Large intestine (tissue), 3 donors: ENCODE measurements around the gene CXCR5. TPM values are rescaled to one million over a fixed set of nuclear protein-coding genes. Genes with fewer than 3 reads are reported as not detected.

Experiments
- DNase-seq, 2 donors: peaks; one replicate each; pipeline versions ENCODE4 v3.0.0 to v3.0.0-alpha.2; 2013
- H3K27ac ChIP-seq: one replicate; pipeline ENCODE4 v1.5.1; 2013; ENCODE audit warnings: low read length
- H3K27me3 ChIP-seq: 2 replicates; pipeline ENCODE4 v1.6.1; 2013; ENCODE audit warnings: low read length; ENCODE audit not compliant: control insufficient read depth, insufficient read depth
- H3K36me3 ChIP-seq: 2 replicates; pipeline ENCODE4 v1.6.1; 2013; ENCODE audit warnings: low read length; ENCODE audit not compliant: control insufficient read depth, insufficient read depth
- H3K4me1 ChIP-seq: one replicate; pipeline ENCODE4 v1.6.1; 2013; ENCODE audit warnings: low read length; ENCODE audit not compliant: control insufficient read depth, insufficient read depth
- H3K4me3 ChIP-seq: one replicate; pipeline ENCODE4 v1.5.1; 2013; ENCODE audit warnings: low read length
- H3K9me3 ChIP-seq: one replicate; pipeline ENCODE4 v1.6.1; 2013; ENCODE audit warnings: mild to moderate bottlenecking, low read depth, low read length, moderate library complexity; ENCODE audit not compliant: control insufficient read depth
- WGBS: methylation state at CpG from one replicate; pipeline ENCODE4 v1.1.5; 2013; ENCODE audit warnings: low lambda C conversion rate; ENCODE audit not compliant: insufficient coverage; 5-methylcytosine and 5-hydroxymethylcytosine counted together
- polyA plus RNA-seq: library from polyadenylated mRNA; unstranded; fragments of 120-200 nt; gene quantifications from one replicate; pipeline ENCODE4 v1.2.1, GENCODE V29; 2013

CXCR5 gene
- polyA plus RNA-seq, 1 donor, result 0.07 TPM

GRCh38 chr11:118846181-118846935 lies 37.3 kb upstream of the CXCR5 start:
- H3K36me3 ChIP-seq, result no peaks in the 10 kb centered on the region
- H3K4me3 ChIP-seq, result no peak overlapping the region
- H3K9me3 ChIP-seq, result no peaks in the 10 kb centered on the region
- no peaks in the 10 kb centered on the region for H3K27me3 ChIP-seq
- peaks cover 16% of the 10 kb centered on the region for H3K4me1 ChIP-seq
- WGBS, result no CpG with 5 or more reads among the region's 3 CpGs
- peak overlapping the region; percentile 68 for H3K27ac ChIP-seq
- DNase-seq, result peak; percentile 61 to 85

DNA sequence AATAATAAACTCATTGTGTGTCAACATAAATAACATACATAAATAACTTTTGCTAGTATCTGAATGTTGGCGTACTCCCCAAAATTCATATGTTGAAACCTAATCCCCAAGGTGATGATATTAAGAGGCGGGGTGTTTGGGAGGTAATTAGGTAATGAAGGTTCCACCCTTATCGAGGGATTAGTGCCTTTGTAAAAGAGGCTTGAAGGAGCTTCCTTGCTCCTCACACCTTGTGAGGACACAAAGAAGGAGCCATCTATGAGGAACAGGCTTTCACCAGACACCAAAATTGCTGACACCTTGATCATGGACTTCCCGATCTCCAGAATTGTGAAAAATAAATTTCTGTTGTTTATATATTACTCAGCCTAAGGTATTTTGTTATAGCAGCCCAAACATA lies 33.9 kb upstream of the CXCR5 start:
- no peaks in the 10 kb centered on the region for H3K9me3 ChIP-seq
- H3K27me3 ChIP-seq, result no peaks in the 10 kb centered on the region
- H3K36me3 ChIP-seq, result no peaks in the 10 kb centered on the region
- 100% methylated on average over 1 of the region's 4 CpGs for WGBS
- H3K4me1 ChIP-seq, result peaks cover 16% of the 10 kb centered on the region
- no peak overlapping the region for H3K27ac ChIP-seq
- no peak overlapping the region for H3K4me3 ChIP-seq
- no peak for DNase-seq

- no peaks in the 10 kb centered on the region for H3K27me3 ChIP-seq
- WGBS, result 80% methylated on average over 1 of the region's 3 CpGs
- no peak for DNase-seq
- no peaks in the 10 kb centered on the region for H3K36me3 ChIP-seq
- H3K4me3 ChIP-seq, result no peak overlapping the region
- H3K4me1 ChIP-seq, result peaks cover 2% of the 10 kb centered on the region
- H3K9me3 ChIP-seq, result no peaks in the 10 kb centered on the region
- H3K27ac ChIP-seq, result no peak overlapping the region
Observed at GRCh38 chr11:118851970-118852369, 31.7 kb upstream of the CXCR5 start.

GRCh38 chr11:118853678-118854077 lies 30.0 kb upstream of the CXCR5 start:
- no peak overlapping the region for H3K27ac ChIP-seq
- H3K27me3 ChIP-seq, result no peaks in the 10 kb centered on the region
- no peaks in the 10 kb centered on the region for H3K36me3 ChIP-seq
- H3K4me1 ChIP-seq, result no peaks in the 10 kb centered on the region
- peak in 1 of 2 donors; percentile 59 for DNase-seq
- H3K9me3 ChIP-seq, result no peaks in the 10 kb centered on the region
- no CpG with 5 or more reads among the region's 12 CpGs for WGBS
- H3K4me3 ChIP-seq, result no peak overlapping the region

DNA sequence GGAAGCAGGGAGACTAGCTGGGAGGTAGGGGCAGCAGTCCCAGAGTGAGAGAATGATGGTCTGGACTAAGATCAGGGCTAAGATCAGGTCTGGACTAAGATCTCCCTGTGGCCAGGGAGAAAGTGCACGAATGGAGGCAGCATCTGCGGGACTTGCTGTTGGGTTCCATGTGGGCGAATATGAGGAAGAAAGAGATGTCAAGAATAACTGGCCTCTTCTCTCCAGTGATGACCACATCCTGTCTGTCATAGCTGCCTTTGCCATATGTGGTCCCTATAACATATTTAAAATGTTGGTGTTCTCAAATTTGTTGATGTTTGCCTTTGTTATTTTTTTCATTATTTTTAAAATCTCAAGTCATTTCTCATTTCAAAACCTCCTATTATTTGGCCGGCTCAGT lies 27.4 kb upstream of the CXCR5 start:
- no peaks in the 10 kb centered on the region for H3K36me3 ChIP-seq
- no peak overlapping the region for H3K27ac ChIP-seq
- WGBS, result no CpG with 5 or more reads among the region's 4 CpGs
- H3K4me1 ChIP-seq, result no peaks in the 10 kb centered on the region
- DNase-seq, result no peak
- H3K27me3 ChIP-seq, result no peaks in the 10 kb centered on the region
- no peaks in the 10 kb centered on the region for H3K9me3 ChIP-seq
- H3K4me3 ChIP-seq, result no peak overlapping the region

DNA sequence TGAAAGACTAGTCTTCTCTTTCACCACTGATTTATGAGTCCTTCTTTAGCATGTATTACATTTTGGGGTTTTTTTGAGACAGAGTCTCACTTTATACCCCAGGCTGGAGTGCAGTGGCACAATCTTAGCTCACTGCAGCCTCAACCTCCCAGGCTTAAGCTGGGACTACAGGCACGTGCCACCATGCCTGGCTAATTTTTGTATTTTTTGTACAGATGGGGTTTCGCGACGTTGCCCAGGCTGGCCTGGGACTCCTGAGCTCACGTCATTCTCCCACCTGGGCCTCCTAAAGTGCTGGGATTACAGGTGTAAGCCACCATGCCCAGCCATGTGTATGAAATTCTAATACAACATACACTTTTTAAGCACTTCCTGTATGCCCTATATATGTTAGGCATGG lies 26.3 kb upstream of the CXCR5 start:
- H3K36me3 ChIP-seq, result no peaks in the 10 kb centered on the region
- H3K4me1 ChIP-seq, result no peaks in the 10 kb centered on the region
- H3K4me3 ChIP-seq, result no peak overlapping the region
- H3K9me3 ChIP-seq, result no peaks in the 10 kb centered on the region
- no peaks in the 10 kb centered on the region for H3K27me3 ChIP-seq
- no peak overlapping the region for H3K27ac ChIP-seq
- no peak for DNase-seq
- WGBS, result no CpG with 5 or more reads among the region's 5 CpGs

DNA sequence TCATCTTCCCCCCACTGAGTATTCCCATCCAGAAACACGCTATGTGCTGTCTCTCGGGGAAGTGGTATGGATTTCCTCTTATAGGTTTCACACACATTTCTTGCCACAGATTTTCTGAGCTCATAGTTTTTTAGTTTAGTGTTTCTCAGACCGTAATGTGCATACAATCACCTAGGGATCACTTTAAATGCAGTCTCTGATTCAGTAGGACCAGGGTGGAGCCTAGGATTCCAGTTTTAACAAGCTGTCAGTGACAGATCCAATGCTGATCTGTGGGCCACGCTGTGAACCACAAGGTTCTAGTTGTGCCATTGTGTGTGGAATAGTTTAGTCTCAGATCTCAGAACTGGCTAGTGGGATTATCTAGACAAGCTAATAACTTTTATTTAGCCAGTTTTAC lies 23.7 kb upstream of the CXCR5 start:
- H3K9me3 ChIP-seq, result no peaks in the 10 kb centered on the region
- no peaks in the 10 kb centered on the region for H3K27me3 ChIP-seq
- 100% methylated on average over 2 of the region's 4 CpGs for WGBS
- no peaks in the 10 kb centered on the region for H3K4me1 ChIP-seq
- H3K36me3 ChIP-seq, result no peaks in the 10 kb centered on the region
- no peak overlapping the region for H3K4me3 ChIP-seq
- DNase-seq, result no peak
- H3K27ac ChIP-seq, result no peak overlapping the region

GRCh38 chr11:118868659-118869058 lies 15.0 kb upstream of the CXCR5 start:
- WGBS, result no CpG with 5 or more reads among the region's 2 CpGs
- Histone ChIP-seq H3K27me3 (no peaks in the 10 kb centered on the region), H3K36me3 (no peaks in the 10 kb centered on the region), H3K4me1 (peaks cover 13% of the 10 kb centered on the region), H3K4me3 (no peak overlapping the region), H3K9me3 (no peaks in the 10 kb centered on the region), H3K27ac (no peak overlapping the region)
- no peak for DNase-seq

- peaks cover 13% of the 10 kb centered on the region for H3K4me1 ChIP-seq
- H3K36me3 ChIP-seq, result no peaks in the 10 kb centered on the region
- H3K9me3 ChIP-seq, result no peaks in the 10 kb centered on the region
- H3K27me3 ChIP-seq, result no peaks in the 10 kb centered on the region
- H3K27ac ChIP-seq, result peak overlapping the region; percentile 65
- WGBS, result 100% methylated on average over 1 of the region's 14 CpGs
- DNase-seq, result no peak
- H3K4me3 ChIP-seq, result no peak overlapping the region
Observed at GRCh38 chr11:118870396-118871343, 13.0 kb upstream of the CXCR5 start.

DNA sequence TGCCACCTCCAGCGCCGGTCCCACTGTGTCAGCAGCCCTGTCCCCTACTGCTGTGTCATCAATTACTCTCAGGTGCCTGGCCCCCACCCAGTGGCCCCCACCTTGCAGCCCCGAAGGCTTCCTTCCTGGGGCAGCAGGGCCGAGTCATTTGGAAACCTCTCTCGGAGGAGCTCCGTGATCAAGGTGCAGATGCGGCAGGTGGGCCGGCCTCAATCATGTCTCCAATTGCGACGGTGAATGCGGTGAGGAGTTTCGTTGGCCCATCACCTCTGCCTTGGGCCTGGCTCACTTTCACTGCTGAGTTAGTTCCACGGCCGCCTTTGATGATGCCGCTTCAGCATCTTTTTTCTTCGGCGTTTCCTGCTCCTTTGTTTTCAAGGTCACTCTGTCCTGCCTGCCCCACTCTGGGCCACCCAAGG lies 11.3 kb upstream of the CXCR5 start:
- no CpG with 5 or more reads among the region's 17 CpGs for WGBS
- peaks cover 13% of the 10 kb centered on the region for H3K4me1 ChIP-seq
- no peaks in the 10 kb centered on the region for H3K9me3 ChIP-seq
- no peak for DNase-seq
- H3K4me3 ChIP-seq, result no peak overlapping the region
- no peak overlapping the region for H3K27ac ChIP-seq
- no peaks in the 10 kb centered on the region for H3K36me3 ChIP-seq
- H3K27me3 ChIP-seq, result no peaks in the 10 kb centered on the region
